Globus pallidus (tissue), 1 donor: Measurements from ENCODE around the gene CDC25B.

Source experiments
- DNase-seq: peaks from one replicate; pipeline ENCODE4 v3.0.0-alpha.2; 2015; ENCODE audit warnings: low spot score

CDC25B gene

GRCh38 chr20:3795511-3796468 is at the start of gene CDC25B:
Gene CDC25B (plus strand): TSS chr20:3796310. CDS start chr20:3796532, 222 bp downstream.
- DNase-seq: peak; percentile 96

DNA sequence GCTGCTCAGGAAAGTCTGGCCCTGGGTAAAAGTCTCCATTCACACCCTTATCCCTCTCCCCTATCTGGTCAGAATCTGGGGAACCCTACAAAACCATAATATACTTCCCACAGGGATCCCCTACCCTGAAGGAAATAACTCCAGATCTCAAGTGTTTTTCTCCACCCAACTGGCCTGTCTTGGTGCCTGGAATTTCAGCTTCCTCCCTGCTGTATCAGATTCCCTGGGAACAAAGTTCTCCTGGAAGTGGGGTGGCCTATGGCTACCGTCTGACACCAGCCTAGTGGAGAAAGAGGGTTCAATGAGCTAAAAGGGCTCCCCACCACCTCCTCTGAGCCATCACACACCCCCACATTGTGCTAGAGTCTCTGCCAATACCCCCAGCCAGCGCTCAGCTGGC is 48.6 kb upstream of the CDC25B start:
- DNase-seq: no peak

DNA sequence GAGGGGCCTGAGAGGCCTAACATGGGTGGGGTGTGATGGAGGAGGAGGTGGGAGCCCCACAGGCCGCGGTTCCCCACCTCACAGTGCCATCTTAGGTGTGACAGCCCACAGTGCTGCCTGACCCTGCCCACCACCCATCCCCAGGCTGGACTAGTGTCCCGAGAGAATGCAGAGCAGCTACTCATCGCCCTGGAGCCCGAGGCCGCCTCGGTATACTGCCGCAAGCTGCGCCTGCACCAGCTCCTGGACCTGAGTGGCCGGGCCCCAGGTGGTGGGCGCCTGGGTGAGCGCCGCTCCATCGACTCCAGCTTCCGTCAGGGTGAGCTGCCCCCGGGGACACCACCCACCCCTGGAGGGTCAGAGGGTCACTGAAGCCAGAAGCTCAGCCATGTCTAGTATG is 48.0 kb upstream of the CDC25B start:
- no peak for DNase-seq

GRCh38 chr20:3749087-3749688 is 46.9 kb upstream of the CDC25B start:
- no peak for DNase-seq

DNA sequence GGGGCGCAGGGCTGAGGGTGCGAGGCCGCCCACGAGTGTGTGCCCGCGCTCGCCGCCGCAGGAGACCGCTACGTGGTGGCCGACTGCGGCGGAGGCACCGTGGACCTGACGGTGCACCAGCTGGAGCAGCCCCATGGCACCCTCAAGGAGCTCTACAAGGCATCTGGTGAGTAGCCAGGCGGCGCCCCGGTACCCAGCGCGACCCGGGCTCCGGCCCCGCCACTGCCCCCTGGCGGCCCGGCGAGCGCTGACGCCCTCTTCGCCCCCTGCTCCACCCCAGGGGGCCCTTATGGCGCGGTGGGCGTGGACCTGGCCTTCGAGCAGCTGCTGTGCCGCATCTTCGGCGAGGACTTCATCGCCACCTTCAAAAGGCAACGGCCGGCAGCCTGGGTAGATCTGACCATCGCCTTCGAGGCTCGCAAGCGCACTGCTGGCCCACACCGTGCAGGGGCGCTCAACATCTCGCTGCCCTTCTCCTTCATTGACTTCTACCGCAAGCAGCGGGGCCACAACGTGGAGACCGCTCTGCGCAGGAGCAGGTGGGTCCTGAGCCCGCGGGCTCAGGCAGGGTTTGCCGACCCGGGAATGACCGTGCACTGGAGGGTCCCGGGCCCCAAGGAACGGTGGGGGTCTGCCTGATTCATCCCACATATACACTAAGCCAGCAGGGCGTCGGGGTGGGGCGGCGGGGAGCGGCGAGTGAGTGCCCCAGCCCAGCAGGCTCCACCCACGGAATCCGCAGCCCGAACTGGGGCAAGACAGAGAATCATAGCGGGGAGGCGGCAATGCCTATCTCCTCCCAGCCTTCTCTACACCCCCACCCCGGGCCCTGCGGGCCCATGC is 46.2 kb upstream of the CDC25B start:
- DNase-seq: no peak

DNA sequence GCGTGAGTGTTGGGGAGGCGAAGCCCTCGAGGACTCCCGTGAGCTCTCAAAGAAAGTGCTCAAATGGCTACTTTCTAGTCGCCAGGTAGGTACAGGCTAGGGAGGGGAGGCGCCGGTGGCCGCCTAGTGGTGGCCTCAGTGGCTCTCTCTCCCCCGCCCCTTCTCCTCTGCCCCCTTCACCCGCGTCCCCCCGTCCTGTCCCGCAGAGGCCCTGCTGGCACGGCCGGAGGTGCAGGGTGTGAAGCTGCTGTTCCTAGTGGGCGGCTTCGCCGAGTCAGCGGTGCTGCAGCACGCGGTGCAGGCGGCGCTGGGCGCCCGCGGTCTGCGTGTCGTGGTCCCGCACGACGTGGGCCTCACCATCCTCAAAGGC is 44.8 kb upstream of the CDC25B start:
- no peak for DNase-seq

DNA sequence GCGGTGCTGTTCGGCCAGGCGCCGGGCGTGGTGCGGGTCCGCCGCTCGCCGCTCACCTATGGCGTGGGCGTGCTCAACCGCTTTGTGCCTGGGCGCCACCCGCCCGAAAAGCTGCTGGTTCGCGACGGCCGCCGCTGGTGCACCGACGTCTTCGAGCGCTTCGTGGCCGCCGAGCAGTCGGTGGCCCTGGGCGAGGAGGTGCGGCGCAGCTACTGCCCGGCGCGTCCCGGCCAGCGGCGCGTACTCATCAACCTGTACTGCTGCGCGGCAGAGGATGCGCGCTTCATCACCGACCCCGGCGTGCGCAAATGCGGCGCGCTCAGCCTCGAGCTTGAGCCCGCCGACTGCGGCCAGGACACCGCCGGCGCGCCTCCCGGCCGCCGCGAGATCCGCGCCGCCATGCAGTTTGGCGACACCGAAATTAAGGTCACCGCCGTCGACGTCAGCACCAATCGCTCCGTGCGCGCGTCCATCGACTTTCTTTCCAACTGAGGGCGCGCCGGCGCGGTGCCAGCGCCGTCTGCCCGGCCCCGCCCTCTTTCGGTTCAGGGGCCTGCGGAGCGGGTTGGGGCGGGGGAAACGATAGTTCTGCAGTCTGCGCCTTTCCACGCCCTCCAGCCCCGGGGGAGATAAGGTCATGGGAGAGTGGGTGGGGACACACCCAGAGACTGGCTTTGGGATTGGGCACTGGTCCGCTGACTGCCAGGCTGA is 44.3 kb upstream of the CDC25B start:
- DNase-seq: peak; percentile 44

GRCh38 chr20:3752386-3752759 is 43.7 kb upstream of the CDC25B start:
- no peak for DNase-seq

- peak; percentile 65 for DNase-seq
These were observed 43.0 kb upstream of the CDC25B start for GRCh38 chr20:3753098-3753497.

GRCh38 chr20:3753501-3754275 is 42.4 kb upstream of the CDC25B start:
- DNase-seq: no peak

GRCh38 chr20:3754276-3754630 is 41.9 kb upstream of the CDC25B start:
- no peak for DNase-seq

GRCh38 chr20:3755269-3755668 is 40.8 kb upstream of the CDC25B start:
- DNase-seq: no peak

GRCh38 chr20:3755814-3756480 is 40.2 kb upstream of the CDC25B start:
- DNase-seq: no peak

- DNase-seq: no peak
These were observed 38.8 kb upstream of the CDC25B start for GRCh38 chr20:3757268-3757667.

DNA sequence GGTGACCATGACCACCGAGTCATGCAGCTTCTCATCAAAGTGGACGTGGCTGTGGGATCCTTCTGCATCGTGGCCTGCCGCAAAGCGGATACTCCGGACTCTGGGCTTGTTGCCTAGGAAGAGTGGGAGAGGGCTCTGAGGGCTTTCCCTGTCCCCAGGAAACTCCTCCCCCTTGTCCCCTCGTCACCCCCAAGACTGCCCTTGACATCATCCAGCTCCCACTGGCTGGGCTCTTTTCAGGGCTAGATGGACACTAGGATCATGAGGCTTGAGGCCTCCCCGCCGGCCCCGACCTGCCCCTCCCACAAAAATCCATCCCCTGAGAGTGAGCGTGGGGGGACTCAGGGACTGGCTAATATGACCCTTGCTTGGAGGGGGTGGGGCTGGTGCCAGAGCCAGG is 37.5 kb upstream of the CDC25B start:
- DNase-seq: no peak

GRCh38 chr20:3759316-3759823 is 36.7 kb upstream of the CDC25B start:
- no peak for DNase-seq

- no peak for DNase-seq
These were observed 36.2 kb upstream of the CDC25B start for GRCh38 chr20:3759884-3760283.

DNA sequence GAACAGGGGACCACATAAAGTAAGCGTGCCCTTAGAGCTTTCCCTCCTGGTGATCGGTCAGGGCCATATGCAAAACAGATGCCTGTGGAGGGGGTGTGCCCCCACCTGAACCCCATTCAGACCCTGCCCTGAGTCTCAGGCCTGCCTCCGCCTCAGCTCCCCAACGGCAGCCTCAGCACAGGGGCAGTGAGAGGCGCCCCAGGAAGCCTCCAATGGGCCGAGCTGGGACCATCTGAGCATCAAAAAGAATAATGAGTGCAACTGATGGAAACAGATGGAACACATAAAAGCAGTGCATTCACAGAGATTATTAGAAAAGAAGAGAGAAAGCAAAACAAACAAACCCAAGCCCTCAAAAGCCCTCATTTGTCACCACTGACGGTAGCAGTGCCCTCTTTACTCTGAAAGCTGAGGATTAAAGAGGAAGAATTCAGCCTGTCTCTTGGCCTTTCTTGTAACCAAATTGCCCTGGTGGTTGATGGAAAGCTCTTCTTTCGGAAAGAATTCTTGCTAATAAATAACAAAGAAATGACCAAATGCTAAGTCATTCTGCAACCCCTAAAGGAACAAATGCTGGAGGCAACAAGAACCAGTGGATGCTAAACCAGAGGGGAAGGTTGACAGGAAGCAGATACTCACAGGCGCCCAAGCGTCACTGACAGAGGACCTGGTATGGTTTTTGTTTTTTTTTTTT is 35.3 kb upstream of the CDC25B start:
- DNase-seq: no peak

DNA sequence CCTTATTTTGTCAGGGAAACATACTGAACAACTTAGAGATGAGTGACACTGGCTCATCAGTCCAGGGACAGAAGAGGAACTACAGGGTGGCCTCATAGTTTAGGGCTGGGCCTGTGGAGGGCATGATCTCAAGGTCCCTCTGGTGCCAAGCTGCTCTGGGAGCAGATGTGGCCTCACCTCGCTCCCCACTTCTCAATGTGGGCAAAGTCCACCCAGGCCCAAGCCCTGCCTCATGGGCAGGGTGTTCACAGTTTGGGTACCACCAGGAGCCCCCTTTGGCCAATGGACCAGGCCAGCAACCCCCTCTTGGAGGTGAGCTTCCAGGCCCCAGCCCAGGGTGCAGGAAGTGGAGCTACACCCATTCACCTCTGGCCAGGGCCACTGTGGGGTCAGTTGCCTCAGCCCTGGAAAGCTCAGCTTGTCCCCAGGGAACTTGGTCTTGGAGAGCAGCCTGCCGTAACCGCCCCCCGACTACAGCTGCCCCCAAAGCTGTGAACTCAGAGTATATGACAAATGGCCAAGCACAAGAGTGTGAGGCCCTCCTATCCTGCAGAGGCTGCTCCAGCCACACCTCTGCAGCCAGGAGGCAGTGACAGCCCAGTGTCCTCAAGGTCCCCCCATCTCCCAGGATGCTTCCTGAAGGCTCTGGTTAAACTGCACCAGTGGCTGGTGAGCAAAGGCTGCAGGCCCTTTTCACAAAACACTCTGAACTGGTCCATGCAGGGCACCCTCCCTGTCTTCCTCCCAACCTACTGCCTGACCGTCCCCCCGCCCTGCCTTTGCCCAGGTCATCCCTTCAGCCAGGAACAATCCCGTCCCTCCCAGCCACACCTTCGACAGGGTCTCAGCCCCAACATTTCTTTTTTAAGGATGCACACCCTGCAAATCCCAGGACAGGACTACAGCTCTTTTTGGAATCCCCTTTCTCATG is 32.2 kb upstream of the CDC25B start:
- DNase-seq: no peak
